ENCODE measurements around the gene NKAIN2.
"Not testable (repeated sequence)": the region's sequence is repeated elsewhere in the genome, so short reads cannot be mapped to it uniquely, and the experiment has no call there.

DNA sequence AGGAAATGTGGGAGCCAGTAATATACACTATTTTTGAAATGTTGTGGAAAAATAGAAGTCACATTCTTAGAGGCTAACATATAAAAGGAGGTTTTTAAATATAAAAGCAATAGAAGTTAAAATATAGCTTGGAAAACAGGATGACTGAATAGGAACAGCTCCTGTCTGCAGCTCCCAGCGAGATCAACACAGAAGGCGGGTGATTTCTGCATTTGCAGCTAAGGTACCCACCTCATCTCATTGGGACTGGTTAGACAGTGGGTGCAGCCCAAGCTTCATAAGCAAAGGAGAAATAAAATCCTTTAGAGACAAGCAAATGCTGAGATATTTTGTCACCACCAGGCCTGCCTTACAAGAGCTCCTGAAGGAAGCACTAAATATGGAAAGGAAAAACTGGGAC, 434.7 kb downstream of the NKAIN2 start:
- TF ChIP-seq, protein P1, sequence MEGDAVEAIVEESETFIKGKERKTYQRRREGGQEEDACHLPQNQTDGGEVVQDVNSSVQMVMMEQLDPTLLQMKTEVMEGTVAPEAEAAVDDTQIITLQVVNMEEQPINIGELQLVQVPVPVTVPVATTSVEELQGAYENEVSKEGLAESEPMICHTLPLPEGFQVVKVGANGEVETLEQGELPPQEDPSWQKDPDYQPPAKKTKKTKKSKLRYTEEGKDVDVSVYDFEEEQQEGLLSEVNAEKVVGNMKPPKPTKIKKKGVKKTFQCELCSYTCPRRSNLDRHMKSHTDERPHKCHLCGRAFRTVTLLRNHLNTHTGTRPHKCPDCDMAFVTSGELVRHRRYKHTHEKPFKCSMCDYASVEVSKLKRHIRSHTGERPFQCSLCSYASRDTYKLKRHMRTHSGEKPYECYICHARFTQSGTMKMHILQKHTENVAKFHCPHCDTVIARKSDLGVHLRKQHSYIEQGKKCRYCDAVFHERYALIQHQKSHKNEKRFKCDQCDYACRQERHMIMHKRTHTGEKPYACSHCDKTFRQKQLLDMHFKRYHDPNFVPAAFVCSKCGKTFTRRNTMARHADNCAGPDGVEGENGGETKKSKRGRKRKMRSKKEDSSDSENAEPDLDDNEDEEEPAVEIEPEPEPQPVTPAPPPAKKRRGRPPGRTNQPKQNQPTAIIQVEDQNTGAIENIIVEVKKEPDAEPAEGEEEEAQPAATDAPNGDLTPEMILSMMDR (IDR thresholded peaks at IDR 0.05; ENCODE audit: low read depth, low read length), result not testable (repeated sequence)
- not testable (repeated sequence) for TF ChIP-seq POLR2A (IDR thresholded peaks at IDR 0.05; ENCODE audit: extremely low read depth, insufficient read length)
